Measurements from ENCODE around the gene SPEF2. TPM values are rescaled to one million over a fixed set of nuclear protein-coding genes. Genes with fewer than 3 reads are reported as not detected.

SPEF2 gene
- total and polyA plus RNA-seq, 2 of the 13 experiments (the other 11 are each of a cell fraction or from before 2014, with no cell fraction given), result 1.5 to 2.3 TPM

- TF ChIP-seq SOX13 (IDR thresholded peaks at IDR 0.05) (no peak), SOX13 (CRISPR knock-in tag; conservative IDR thresholded peaks at IDR 0.05 in 1 of 2, IDR thresholded peaks at IDR 0.05 in 1 of 2) (peak in 1 of 2 experiments; percentile 7; a peak in 1 of 4 replicates), ZNF263 (CRISPR knock-in tag; IDR thresholded peaks at IDR 0.05) (peak; percentile 38; the same call in 1 of the 2 replicates), SIN3A (IDR thresholded peaks at IDR 0.05; ENCODE audit: borderline replicate concordance, low read depth, low read length) (peak; percentile 87), GTF3A (CRISPR knock-in tag; conservative IDR thresholded peaks at IDR 0.05) (no peak), ZBTB20 (CRISPR knock-in tag; IDR thresholded peaks at IDR 0.05; ENCODE audit: borderline replicate concordance, low read depth) (peak; percentile 46; the same call in 1 of the 2 replicates), ZBTB46 (CRISPR knock-in tag; IDR thresholded peaks at IDR 0.05; ENCODE audit: borderline replicate concordance) (no peak), CHCHD3 (CRISPR knock-in tag; IDR thresholded peaks at IDR 0.05) (no peak), ZNF34 (CRISPR knock-in tag; IDR thresholded peaks at IDR 0.05; ENCODE audit: borderline replicate concordance) (no peak), ATM (IDR thresholded peaks at IDR 0.05; ENCODE audit: borderline replicate concordance) (no peak), TBX2 (CRISPR knock-in tag; IDR thresholded peaks at IDR 0.05; ENCODE audit: borderline replicate concordance) (peak; percentile 66; the same call in 1 of the 2 replicates), HMGXB3 (CRISPR knock-in tag; IDR thresholded peaks at IDR 0.05; ENCODE audit: borderline replicate concordance) (peak; percentile 45; the same call in 1 of the 2 replicates), MIER2 (CRISPR knock-in tag; IDR thresholded peaks at IDR 0.05) (peak; percentile 62; the same call in 1 of the 2 replicates), PHF21A (CRISPR knock-in tag; IDR thresholded peaks at IDR 0.05) (peak; percentile 62; the same call in 1 of the 2 replicates), ZNF776 (CRISPR knock-in tag; IDR thresholded peaks at IDR 0.05) (peak; percentile 21; the same call in 1 of the 2 replicates), ZBED4 (CRISPR knock-in tag; IDR thresholded peaks at IDR 0.05; ENCODE audit: borderline replicate concordance) (no peak), MIXL1 (CRISPR knock-in tag; IDR thresholded peaks at IDR 0.05) (peak; percentile 39; the same call in 1 of the 2 replicates)
Observed at GRCh38 chr5:35617435-35618303, at the start of gene SPEF2 (continued).
